RPMI7951 (cell line): ENCODE results near the gene CIC. TPM values are rescaled to one million over a fixed set of nuclear protein-coding genes. Genes with fewer than 3 reads are reported as not detected.

Source experiments
- DNase-seq: peaks from one replicate; pipeline ENCODE4 v3.0.0-alpha.2; 2012; ENCODE audit warnings: low read depth
- total RNA-seq: library from RNA; depleted of rRNA; stranded (reverse); fragments of >200 nt; shearing (Covaris generic); gene quantifications from 2 replicates; pipeline ENCODE4 v1.2.3, GENCODE V29; 2014

CIC gene
- total RNA-seq, 1 experiment from 2014 or later, result 12.9 TPM

- no peak for DNase-seq
These were observed 20.0 kb downstream of the CIC start for GRCh38 chr19:42288881-42289555.

GRCh38 chr19:42289556-42290041 is 20.5 kb downstream of the CIC start:
- no peak for DNase-seq

- no peak for DNase-seq
These were observed 21.1 kb downstream of the CIC start for GRCh38 chr19:42290136-42290522.

DNA sequence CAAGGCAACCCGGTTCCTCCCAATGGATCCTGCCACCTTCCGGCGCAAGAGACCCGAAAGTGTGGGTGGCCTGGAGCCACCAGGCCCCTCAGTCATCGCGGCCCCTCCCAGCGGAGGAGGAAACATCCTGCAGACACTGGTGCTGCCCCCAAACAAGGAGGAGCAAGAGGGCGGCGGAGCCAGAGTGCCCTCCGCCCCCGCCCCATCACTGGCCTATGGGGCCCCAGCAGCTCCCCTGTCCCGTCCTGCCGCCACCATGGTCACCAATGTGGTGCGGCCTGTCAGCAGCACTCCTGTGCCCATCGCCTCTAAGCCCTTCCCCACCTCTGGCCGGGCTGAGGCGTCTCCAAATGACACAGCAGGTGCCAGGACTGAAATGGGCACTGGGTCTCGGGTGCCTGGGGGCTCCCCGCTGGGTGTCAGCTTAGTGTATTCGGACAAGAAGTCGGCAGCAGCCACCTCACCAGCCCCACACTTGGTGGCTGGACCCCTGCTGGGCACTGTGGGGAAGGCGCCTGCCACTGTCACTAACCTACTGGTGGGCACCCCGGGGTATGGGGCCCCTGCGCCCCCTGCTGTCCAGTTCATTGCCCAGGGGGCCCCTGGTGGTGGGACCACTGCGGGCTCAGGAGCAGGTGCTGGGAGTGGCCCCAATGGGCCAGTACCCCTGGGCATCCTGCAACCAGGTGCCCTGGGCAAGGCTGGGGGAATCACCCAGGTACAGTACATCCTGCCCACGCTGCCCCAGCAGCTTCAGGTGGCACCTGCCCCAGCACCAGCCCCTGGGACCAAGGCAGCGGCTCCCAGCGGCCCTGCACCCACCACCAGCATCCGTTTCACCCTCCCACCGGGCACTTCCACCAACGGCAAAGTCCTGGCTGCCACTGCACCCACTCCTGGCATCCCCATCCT is 21.7 kb downstream of the CIC start:
- peak; percentile 38 for DNase-seq

GRCh38 chr19:42291435-42291810 is 22.4 kb downstream of the CIC start:
- DNase-seq, result no peak

DNA sequence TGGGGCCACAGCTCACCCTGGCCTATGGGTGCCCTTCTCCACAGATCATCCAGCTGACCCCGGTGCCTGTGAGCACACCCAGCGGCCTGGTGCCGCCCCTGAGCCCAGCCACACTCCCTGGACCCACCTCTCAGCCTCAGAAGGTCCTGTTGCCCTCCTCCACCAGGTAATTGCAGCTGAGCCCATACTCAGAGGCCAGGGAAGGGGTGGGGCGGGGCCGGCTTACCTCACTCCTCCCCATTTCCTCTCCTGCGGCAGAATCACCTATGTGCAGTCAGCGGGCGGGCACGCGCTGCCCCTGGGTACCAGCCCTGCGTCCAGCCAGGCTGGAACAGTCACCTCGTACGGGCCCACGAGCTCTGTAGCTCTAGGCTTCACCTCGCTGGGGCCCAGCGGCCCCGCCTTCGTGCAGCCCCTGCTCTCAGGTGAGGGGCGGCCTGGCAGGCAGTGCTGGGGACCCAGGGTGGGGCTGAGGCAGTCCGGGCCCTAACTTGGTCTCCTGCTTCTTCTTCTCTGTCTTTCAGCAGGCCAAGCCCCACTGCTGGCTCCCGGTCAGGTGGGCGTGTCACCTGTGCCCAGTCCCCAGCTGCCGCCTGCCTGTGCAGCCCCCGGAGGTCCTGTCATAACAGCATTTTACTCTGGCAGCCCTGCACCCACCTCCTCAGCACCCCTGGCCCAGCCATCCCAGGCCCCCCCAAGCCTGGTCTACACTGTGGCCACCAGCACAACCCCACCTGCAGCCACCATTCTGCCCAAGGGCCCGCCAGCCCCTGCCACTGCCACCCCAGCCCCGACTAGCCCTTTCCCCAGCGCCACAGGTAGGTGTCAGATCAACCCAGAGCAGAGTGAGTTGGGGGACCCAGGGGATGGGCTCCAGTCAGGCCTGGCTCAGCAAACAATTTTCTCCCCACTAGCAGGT is 23.2 kb downstream of the CIC start:
- DNase-seq, result no peak

DNA sequence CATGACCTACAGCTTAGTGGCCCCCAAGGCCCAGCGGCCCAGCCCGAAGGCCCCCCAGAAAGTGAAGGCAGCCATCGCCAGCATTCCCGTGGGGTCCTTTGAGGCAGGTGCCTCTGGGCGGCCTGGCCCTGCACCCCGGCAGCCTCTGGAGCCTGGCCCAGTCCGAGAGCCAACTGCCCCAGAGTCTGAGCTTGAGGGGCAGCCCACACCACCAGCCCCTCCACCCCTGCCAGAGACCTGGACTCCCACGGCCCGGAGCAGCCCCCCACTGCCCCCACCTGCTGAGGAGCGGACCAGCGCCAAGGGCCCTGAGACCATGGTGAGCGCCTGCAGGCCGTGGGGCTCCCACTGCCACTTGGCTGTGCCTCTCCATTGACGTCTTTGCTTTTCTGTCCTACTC is 23.9 kb downstream of the CIC start:
- DNase-seq, result no peak

DNA sequence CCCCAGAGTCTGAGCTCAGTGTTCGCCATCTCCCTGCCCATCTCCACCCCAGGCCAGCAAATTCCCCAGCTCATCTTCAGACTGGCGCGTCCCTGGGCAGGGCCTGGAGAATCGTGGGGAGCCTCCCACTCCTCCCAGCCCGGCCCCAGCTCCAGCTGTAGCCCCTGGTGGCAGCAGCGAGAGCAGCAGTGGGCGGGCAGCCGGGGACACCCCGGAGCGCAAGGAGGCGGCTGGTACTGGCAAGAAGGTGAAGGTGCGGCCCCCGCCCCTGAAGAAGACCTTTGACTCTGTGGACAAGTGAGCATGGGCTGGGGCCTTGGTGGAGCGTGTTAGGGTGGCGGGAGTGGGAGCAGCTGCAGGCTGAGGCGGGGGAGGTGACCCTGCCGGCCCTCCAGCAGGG is 24.5 kb downstream of the CIC start:
- DNase-seq, result no peak

- no peak for DNase-seq
These were observed 24.9 kb downstream of the CIC start for GRCh38 chr19:42293948-42294347.

DNA sequence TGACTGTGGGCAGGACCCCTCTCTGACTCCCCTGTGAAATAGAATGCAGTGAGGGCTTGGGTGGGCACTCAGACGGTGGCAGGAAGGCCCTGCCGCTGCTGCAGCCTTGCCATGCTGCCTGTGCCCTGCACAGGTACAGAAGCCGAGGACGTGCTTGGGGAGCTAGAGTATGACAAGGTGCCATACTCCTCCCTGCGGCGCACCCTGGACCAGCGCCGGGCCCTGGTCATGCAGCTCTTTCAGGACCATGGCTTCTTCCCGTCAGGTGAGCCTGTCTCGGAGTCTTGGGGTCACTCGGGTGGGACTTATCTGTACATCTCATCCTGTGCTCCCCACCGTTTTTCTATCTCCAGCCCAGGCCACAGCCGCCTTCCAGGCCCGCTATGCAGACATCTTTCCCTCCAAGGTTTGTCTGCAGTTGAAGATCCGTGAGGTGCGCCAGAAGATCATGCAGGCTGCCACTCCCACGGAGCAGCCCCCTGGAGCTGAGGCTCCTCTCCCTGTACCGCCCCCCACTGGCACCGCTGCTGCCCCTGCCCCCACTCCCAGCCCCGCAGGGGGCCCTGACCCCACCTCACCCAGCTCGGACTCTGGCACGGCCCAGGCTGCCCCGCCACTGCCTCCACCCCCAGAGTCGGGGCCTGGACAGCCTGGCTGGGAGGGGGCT is 25.6 kb downstream of the CIC start:
- no peak for DNase-seq

DNA sequence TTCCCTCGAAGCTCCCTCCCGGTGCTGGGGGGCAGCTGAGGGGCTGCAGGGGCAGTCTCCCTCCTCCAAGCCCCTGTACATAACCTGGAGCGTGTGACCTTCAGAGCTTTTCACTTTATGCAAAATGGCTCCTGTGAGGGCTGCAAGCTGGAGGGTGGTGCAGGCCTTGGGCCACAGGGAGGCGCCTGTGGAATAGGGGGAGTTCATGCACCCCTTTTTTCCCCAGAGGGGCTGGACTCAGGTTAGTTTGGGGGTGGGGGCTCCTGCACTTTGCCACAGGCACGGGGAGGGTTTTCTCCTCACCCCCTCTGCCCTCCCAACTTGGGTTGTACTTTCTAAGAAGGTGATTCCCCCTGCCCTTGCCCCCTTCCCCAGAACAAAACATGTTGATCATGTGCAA is 26.3 kb downstream of the CIC start:
- DNase-seq, result no peak

DNA sequence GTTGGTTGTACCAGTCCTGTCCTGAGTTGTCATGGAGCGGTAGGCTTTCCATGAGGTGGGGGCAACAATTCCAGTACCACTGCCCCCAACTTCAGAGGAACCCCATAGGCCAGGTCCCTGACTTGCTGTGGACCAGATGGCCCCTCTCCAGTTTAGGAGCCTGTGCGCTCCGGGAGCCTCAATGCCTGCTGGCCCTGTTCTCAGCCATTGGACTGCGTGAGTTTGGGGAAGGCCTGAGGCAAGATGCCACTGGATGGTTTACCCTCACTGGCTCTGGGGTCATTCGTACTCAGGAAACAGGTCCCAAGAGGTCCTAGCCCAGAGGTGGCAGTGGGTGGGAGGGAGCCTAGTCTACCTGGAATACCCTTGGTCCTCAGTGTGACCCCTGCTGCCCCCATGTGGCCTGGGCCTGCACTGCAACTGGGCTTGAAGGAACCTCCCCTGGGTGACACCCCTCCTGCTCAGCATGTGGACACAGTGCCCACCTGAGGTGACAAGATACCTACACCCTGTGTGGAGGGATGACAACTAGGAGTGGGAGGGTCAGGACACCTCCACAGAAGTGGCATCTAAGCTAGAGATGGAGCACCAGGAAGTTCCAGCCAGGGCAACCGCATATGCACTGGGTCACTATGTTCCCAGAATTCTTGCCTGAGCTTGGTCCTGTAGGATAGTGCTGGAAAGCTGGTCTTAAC is 26.9 kb downstream of the CIC start:
- peak; percentile 59 for DNase-seq

GRCh38 chr19:42297039-42297438 is 28.0 kb downstream of the CIC start:
- DNase-seq, result no peak

DNA sequence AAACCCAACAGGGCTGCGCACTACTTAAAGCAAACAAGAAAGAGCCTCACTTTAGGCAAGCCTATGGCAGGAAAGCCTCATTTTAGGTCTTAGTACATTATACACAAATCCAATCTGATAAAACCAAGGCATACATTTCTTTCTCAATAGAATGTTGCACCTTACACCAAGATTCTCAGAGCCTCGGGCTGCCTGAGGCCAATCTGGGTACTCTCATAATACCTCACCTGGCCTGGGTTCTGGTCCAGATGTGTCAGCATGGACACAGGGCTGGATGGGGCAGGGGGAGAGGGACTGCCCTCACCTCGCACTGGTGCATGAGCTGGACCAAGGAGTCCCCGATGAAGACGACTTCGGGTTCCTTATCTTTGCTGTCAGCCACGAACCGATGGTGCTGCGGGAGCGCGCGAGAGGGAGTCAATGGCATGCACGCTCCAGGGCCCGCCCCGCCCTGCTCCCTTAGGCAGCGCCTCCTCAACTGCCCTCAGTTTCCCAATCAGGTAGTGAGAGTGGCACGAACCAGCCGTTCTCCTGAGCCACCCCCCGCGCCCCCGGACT is 32.7 kb downstream of the CIC start, which contains the start of gene PRR19:
PRR19 (plus strand) TSS at position 487 of the 558 bp plus-strand sequence. CDS start 7,453 bp downstream, outside the sequence.
- no peak for DNase-seq

DNA sequence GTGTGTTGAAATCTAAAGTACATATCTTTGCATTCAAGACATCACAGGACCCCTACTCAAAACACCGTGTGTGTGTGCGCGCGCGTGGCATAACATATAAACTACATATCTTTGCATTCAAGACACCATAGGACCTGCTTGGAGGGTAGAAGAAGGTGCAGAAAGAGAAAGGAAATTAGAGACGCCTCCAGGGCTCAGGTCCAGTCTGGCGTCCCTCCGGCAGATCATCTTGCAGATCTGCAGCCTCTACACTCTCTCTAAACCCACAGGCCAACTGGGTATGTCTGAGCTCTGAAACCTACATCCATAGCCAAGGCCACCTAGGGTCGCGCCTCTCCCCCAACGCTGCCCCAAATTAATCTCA is 34.0 kb downstream of the CIC start:
- DNase-seq, result no peak

- DNase-seq, result no peak
These were observed 34.8 kb downstream of the CIC start for GRCh38 chr19:42303876-42304275.

GRCh38 chr19:42306646-42307045 is 37.6 kb downstream of the CIC start:
- no peak for DNase-seq

- no peak for DNase-seq
These were observed 40.6 kb downstream of the CIC start for GRCh38 chr19:42309686-42310085.

- DNase-seq, result peak; percentile 49
These were observed 42.6 kb downstream of the CIC start for GRCh38 chr19:42311657-42312056.

DNA sequence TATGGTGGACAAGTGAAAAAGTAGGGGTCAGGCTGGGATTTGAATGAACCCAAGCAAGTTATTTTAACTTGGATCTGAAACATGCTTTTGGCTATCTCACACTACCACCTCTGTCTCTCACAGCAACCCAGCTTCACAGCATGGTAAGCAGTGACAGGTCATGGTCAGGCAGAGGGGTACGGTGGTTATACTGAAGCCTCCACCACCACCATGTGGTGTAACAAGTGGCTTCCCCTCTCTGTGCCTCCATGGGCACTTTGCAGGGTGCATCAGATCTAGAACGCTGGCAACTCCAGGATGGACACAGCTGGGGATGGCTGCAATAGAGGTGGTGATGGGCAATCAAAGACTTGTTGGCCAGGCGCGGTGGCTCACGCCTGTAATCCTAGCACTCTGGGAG is 43.3 kb downstream of the CIC start:
- DNase-seq, result no peak
